Neuronal stem cell (in vitro differentiated cells): ENCODE results near the gene CREB5.

ENCODE experiments used
- DNase-seq: peaks from one replicate; pipeline ENCODE4 v3.0.0-alpha.2; 2013; ENCODE audit warnings: low spot score
- H2AFZ ChIP-seq: one replicate; pipeline ENCODE4 v1.6.1; 2013; ENCODE audit warnings: mild to moderate bottlenecking, low read length, inconsistent platforms
- H2AK5ac ChIP-seq: 2 replicates; pipeline ENCODE4 v1.6.1; 2013; ENCODE audit warnings: low read depth, mild to moderate bottlenecking, inconsistent platforms, low read length, moderate library complexity, mixed read lengths
- H2BK120ac ChIP-seq: 2 replicates; pipeline ENCODE4 v1.6.1; 2013; ENCODE audit warnings: low read depth, mild to moderate bottlenecking, inconsistent platforms, low read length, moderate library complexity, mixed read lengths
- H2BK12ac ChIP-seq: one replicate; pipeline ENCODE4 v1.6.1; 2013; ENCODE audit warnings: low read length, inconsistent platforms
- H2BK15ac ChIP-seq: 2 replicates; pipeline ENCODE4 v1.6.1; 2013; ENCODE audit warnings: mild to moderate bottlenecking, low read length, inconsistent platforms, mixed read lengths
- H2BK5ac ChIP-seq: one replicate; pipeline ENCODE4 v1.6.1; 2013; ENCODE audit warnings: inconsistent platforms, mild to moderate bottlenecking, low read length, moderate library complexity
- H3K14ac ChIP-seq: one replicate; pipeline ENCODE4 v1.6.1; 2013; ENCODE audit warnings: low read length, inconsistent platforms
- H3K18ac ChIP-seq: 2 replicates; pipeline ENCODE4 v1.6.1; 2013; ENCODE audit warnings: low read length, inconsistent platforms
- H3K23ac ChIP-seq: 2 replicates; pipeline ENCODE4 v1.6.1; 2013; ENCODE audit warnings: low read depth, mild to moderate bottlenecking, mixed read lengths, low read length, inconsistent platforms; ENCODE audit not compliant: poor library complexity
- H3K27ac ChIP-seq: replicated peaks from 3 replicates; pipeline ENCODE4 v1.5.1; 2013; ENCODE audit warnings: low read length, inconsistent platforms
- H3K27me3 ChIP-seq, 3 experiments: 2 replicates each; pipeline ENCODE4 v1.6.1; 2013; ENCODE audit warnings: low read length in 3 of 3, mild to moderate bottlenecking in 2 of 3, inconsistent platforms in 1 of 3, low read depth in 1 of 3, mixed read lengths in 1 of 3, moderate library complexity in 1 of 3; ENCODE audit not compliant: control insufficient read depth in 3 of 3, insufficient read depth in 3 of 3
- H3K36me3 ChIP-seq, 2 donors: replicated peaks in 1 of 2; 2 replicates each; pipeline ENCODE4 v1.6.1; 2013; ENCODE audit warnings: low read length in 2 of 2; ENCODE audit not compliant: control insufficient read depth in 2 of 2, insufficient read depth in 2 of 2
- H3K4ac ChIP-seq: 2 replicates; pipeline ENCODE4 v1.6.1; 2013; ENCODE audit warnings: inconsistent platforms, mild to moderate bottlenecking, low read length, moderate library complexity
- H3K4me1 ChIP-seq, 2 donors: 1 replicate in 1 of 2; 2 replicates in 1 of 2; pipeline ENCODE4 v1.6.1; 2013; ENCODE audit warnings: low read length in 2 of 2, low read depth in 1 of 2; ENCODE audit not compliant: control insufficient read depth in 2 of 2, insufficient read depth in 1 of 2
- H3K4me2 ChIP-seq: one replicate; pipeline ENCODE4 v1.6.1; 2013; ENCODE audit warnings: mild to moderate bottlenecking, low read length, inconsistent platforms; ENCODE audit not compliant: insufficient read depth, poor library complexity, severe bottlenecking
- H3K4me3 ChIP-seq, 2 donors: 2 replicates each; pipeline ENCODE4 v1.5.1; 2013; ENCODE audit warnings: low read length in 2 of 2, mild to moderate bottlenecking in 2 of 2, inconsistent platforms in 1 of 2, moderate library complexity in 1 of 2
- H3K79me1 ChIP-seq: one replicate; pipeline ENCODE4 v1.6.1; 2013; ENCODE audit warnings: low read depth, mild to moderate bottlenecking, inconsistent platforms, low read length, moderate library complexity
- H3K9ac ChIP-seq: one replicate; pipeline ENCODE4 v1.6.1; 2013; ENCODE audit warnings: mild to moderate bottlenecking, low read depth, low read length, inconsistent platforms; ENCODE audit not compliant: poor library complexity
- H3K9me3 ChIP-seq, 2 donors: replicated peaks in 1 of 2; 2 replicates each; pipeline versions ENCODE3 to v1.6.1; 2013; ENCODE audit warnings: low read length in 2 of 2, mild to moderate bottlenecking in 2 of 2, inconsistent platforms in 1 of 2, low read depth in 1 of 2, mixed read lengths in 1 of 2, moderate library complexity in 1 of 2; ENCODE audit not compliant: control insufficient read depth in 2 of 2, insufficient read depth in 1 of 2
- H4K8ac ChIP-seq: one replicate; pipeline ENCODE4 v1.6.1; 2013; ENCODE audit warnings: low read depth, mild to moderate bottlenecking, inconsistent platforms, low read length, moderate library complexity
- H4K91ac ChIP-seq: one replicate; pipeline ENCODE4 v1.6.1; 2013; ENCODE audit warnings: low read length, low read depth, mild to moderate bottlenecking, inconsistent platforms; ENCODE audit not compliant: poor library complexity
- WGBS, 2 donors: extraction: QIAGEN DNeasy Blood & Tissue Kit; methylation state at CpG; one replicate each; pipeline ENCODE4 v1.1.7; 2013; ENCODE audit warnings: missing lambda C conversion rate in 2 of 2, mixed read lengths in 1 of 2; ENCODE audit not compliant: insufficient read length in 2 of 2, insufficient replicate concordance in 1 of 2; ENCODE audit errors: extremely low coverage in 2 of 2; 5-methylcytosine and 5-hydroxymethylcytosine counted together

Gene CREB5

DNA sequence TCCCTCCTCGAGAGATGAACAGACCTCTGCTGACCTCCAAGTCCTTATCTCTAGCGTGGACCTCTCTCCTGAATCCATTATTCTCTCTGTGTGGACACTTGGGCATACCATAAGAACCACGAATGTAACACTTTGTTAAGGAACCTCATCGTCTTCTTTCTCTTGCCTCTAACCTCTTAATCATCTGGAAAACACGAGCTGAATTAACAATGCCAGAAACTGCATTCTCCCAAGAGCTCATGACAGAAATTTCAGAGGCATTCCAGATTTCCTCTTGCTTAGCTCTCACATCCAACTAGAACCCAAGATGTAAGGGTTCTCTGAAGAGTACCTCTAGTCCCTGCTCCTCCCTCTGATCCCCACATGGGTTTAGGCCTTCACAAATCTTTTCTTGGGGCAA, 444.3 kb downstream of the CREB5 start:
- H2BK12ac ChIP-seq, result no peak overlapping the region
- no peak overlapping the region for H2BK5ac ChIP-seq
- no CpG with 5 or more reads among the region's 5 CpGs for WGBS, 2 donors
- no peak overlapping the region for H3K23ac ChIP-seq
- no peaks in the 10 kb centered on the region for H3K79me1 ChIP-seq
- no peak overlapping the region for H3K27ac ChIP-seq
- no peaks in the 10 kb centered on the region for H3K36me3 ChIP-seq
- H2BK120ac ChIP-seq, result no peak overlapping the region
- no peak overlapping the region for H3K14ac ChIP-seq
- H3K4me3 ChIP-seq, result no peak overlapping the region
- H2BK15ac ChIP-seq, result no peak overlapping the region
- no peak overlapping the region for H3K18ac ChIP-seq
- no peak overlapping the region for H4K91ac ChIP-seq
- no peak overlapping the region for H4K8ac ChIP-seq
- no peak overlapping the region for H2AFZ ChIP-seq
- no peak overlapping the region for H3K4ac ChIP-seq
- H3K27me3 ChIP-seq, result no peaks in the 10 kb centered on the region
- no peaks in the 10 kb centered on the region for H3K9me3 ChIP-seq
- H2AK5ac ChIP-seq, result no peak overlapping the region
- peaks cover 2 to 9% of the 10 kb centered on the region in 2 donors for H3K4me1 ChIP-seq
- no peak for DNase-seq
- no peak overlapping the region for H3K4me2 ChIP-seq
- H3K9ac ChIP-seq, result no peak overlapping the region

DNA sequence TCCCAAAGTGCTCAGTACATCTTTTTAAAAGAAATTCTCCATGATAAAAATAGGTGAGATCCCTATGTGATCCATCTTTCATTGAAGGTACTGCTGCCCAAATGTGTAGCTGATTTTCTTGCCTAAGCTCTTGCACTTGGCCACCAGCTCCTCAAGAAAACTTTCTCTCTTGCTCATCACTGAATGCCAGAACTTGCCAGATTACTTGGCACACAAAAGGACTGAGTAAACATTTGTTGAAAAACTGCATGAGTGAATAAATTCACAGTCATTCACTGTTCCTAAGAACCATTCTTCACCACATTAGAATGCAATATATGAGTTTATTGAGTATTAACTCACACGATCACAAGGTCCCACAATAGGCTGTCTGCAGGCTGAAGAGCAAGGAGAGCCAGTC, 445.9 kb downstream of the CREB5 start:
- H4K8ac ChIP-seq, result no peak overlapping the region
- no peak overlapping the region for H3K4ac ChIP-seq
- no peak overlapping the region for H4K91ac ChIP-seq
- H3K36me3 ChIP-seq, result no peaks in the 10 kb centered on the region
- no peak overlapping the region for H2AK5ac ChIP-seq
- WGBS, 2 donors, result no CpG with 5 or more reads among the region's 1 CpG
- no peaks in the 10 kb centered on the region for H3K79me1 ChIP-seq
- H3K4me2 ChIP-seq, result no peak overlapping the region
- DNase-seq, result no peak
- no peak overlapping the region for H2BK5ac ChIP-seq
- peaks cover 5 to 7% of the 10 kb centered on the region in 2 donors for H3K4me1 ChIP-seq
- H3K23ac ChIP-seq, result no peak overlapping the region
- H3K4me3 ChIP-seq, result no peak overlapping the region
- no peaks in the 10 kb centered on the region for H3K27me3 ChIP-seq
- no peak overlapping the region for H2AFZ ChIP-seq
- H3K14ac ChIP-seq, result no peak overlapping the region
- no peak overlapping the region for H2BK15ac ChIP-seq
- no peak overlapping the region for H3K9ac ChIP-seq
- H2BK12ac ChIP-seq, result no peak overlapping the region
- no peak overlapping the region for H3K27ac ChIP-seq
- no peaks in the 10 kb centered on the region for H3K9me3 ChIP-seq
- no peak overlapping the region for H2BK120ac ChIP-seq
- H3K18ac ChIP-seq, result no peak overlapping the region

DNA sequence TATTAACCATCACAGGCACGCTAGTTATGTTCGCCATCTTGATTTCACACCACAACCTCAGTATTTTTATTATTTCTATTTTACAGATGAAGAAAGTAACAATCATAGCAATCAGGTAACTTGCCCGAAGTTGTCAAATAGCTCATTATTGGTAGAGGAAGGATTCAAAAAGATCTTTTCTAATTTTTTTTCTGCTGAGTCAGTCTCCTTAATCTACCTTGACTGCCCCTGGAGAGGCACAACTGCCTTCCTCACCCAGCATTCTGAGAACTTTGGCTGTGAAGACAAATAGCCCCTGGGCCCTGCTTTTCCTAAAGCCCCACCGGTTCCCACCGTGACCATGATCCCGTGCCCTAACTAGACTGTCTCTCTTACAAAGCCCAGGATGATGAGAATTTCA, 446.6 kb downstream of the CREB5 start:
- Histone ChIP-seq H2BK12ac (no peak overlapping the region), H3K14ac (no peak overlapping the region), H3K36me3 (no peaks in the 10 kb centered on the region), H4K91ac (no peak overlapping the region), H2AFZ (no peak overlapping the region), H3K4me2 (no peak overlapping the region), H3K9ac (no peak overlapping the region), H3K4ac (no peak overlapping the region), H4K8ac (no peak overlapping the region), H3K27me3 (no peaks in the 10 kb centered on the region), H3K18ac (no peak overlapping the region), H2BK15ac (no peak overlapping the region), H2BK120ac (no peak overlapping the region), H3K4me1 (peaks cover 0 to 5% of the 10 kb centered on the region in 2 donors), H2BK5ac (no peak overlapping the region), H3K4me3 (no peak overlapping the region), H2AK5ac (no peak overlapping the region), H3K79me1 (no peaks in the 10 kb centered on the region), H3K27ac (no peak overlapping the region), H3K9me3 (no peaks in the 10 kb centered on the region), H3K23ac (no peak overlapping the region)
- no CpG with 5 or more reads among the region's 6 CpGs for WGBS, 2 donors
- no peak for DNase-seq

DNA sequence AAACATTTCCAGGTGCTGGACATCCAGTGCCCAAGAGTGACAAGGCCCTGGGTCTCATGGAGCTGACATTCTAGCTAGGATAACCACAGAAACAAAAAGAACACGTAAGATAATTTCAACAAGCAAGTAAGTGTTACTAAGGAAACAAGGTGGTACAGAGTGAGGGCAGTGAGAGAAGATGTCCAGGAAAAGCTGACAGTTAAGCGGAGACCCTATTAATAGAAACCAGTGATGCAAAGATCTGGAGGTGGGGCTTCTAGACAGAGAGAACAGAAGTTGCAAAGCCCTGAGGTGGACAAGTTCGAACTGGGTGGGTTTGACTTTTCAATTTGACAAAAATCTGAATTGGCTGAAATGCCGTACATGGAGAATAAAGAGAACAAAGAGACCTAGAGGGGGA, 449.5 kb downstream of the CREB5 start:
- H3K79me1 ChIP-seq, result no peaks in the 10 kb centered on the region
- no peak overlapping the region for H2AK5ac ChIP-seq
- no peak overlapping the region for H3K27ac ChIP-seq
- no peak overlapping the region for H3K4me2 ChIP-seq
- no peaks in the 10 kb centered on the region for H3K27me3 ChIP-seq
- H4K91ac ChIP-seq, result no peak overlapping the region
- H3K18ac ChIP-seq, result no peak overlapping the region
- no peaks in the 10 kb centered on the region for H3K36me3 ChIP-seq
- H3K4me3 ChIP-seq, result no peak overlapping the region
- DNase-seq, result no peak
- H2BK5ac ChIP-seq, result no peak overlapping the region
- H3K4me1 ChIP-seq, result peaks cover 0 to 2% of the 10 kb centered on the region in 2 donors
- no peak overlapping the region for H2AFZ ChIP-seq
- no CpG with 5 or more reads among the region's 4 CpGs for WGBS, 2 donors
- no peak overlapping the region for H2BK15ac ChIP-seq
- no peak overlapping the region for H4K8ac ChIP-seq
- H3K23ac ChIP-seq, result no peak overlapping the region
- H3K9ac ChIP-seq, result no peak overlapping the region
- H3K4ac ChIP-seq, result no peak overlapping the region
- H2BK120ac ChIP-seq, result no peak overlapping the region
- H2BK12ac ChIP-seq, result no peak overlapping the region
- no peaks in the 10 kb centered on the region for H3K9me3 ChIP-seq
- H3K14ac ChIP-seq, result no peak overlapping the region
